SK-N-SH (cell line): Measurements from ENCODE around the gene OBP2A. TPM values are rescaled to one million over a fixed set of nuclear protein-coding genes. Genes with fewer than 3 reads are reported as not detected.

Experiments
- CTCF ChIA-PET: fragments of 300-600, 350-600 bp; formaldehyde crosslinking; extraction: SDS; loops from one replicate; lab custom pipeline; 2021; lab: Yijun Ruan, JAX
- POLR2A ChIA-PET: fragments of 350-600 bp; sonication (Branson Sonifier 250); formaldehyde crosslinking; extraction: SDS; loops from one replicate; lab custom pipeline; 2020; ENCODE audit warnings: antibody characterized with exemption, inconsistent platforms; lab: Yijun Ruan, JAX
- DNase-seq: peaks from one replicate; pipeline ENCODE4 v3.0.0; 2012
- H2AFZ ChIP-seq: fragments of 200-600 bp; sonication (generic); 2 replicates; pipeline ENCODE4 v1.8.1; 2016; ENCODE audit warnings: antibody characterized with exemption, mild to moderate bottlenecking, low read depth
- H3F3A ChIP-seq: fragments of 200-600 bp; sonication (generic); replicated peaks from 2 replicates; pipeline ENCODE3; 2016; ENCODE audit warnings: antibody characterized with exemption, mild to moderate bottlenecking; ENCODE audit not compliant: insufficient read depth
- H3K27ac ChIP-seq, 2 experiments: fragments of 200-500 bp in 1 of 2; fragments of 200-600 bp in 1 of 2; sonication (Bioruptor generic) in 1 of 2; sonication (generic), shearing (Covaris generic) in 1 of 2; 2 replicates each; pipeline versions ENCODE4 v1.5.1 to v1.6.1; 2014 to 2016; ENCODE audit warnings: low read depth in 2 of 2, inconsistent platforms in 1 of 2, low read length in 1 of 2, mild to moderate bottlenecking in 1 of 2, mixed read lengths in 1 of 2
- H3K27me3 ChIP-seq: fragments of 200-600 bp; sonication (generic), shearing (Covaris generic); 2 replicates; pipeline ENCODE4 v1.6.1; 2016; ENCODE audit warnings: mixed run types; ENCODE audit not compliant: insufficient read depth
- H3K36me3 ChIP-seq, 2 experiments: fragments of 200-500 bp in 1 of 2; fragments of 200-600 bp in 1 of 2; sonication (Bioruptor generic) in 1 of 2; sonication (generic) in 1 of 2; replicated peaks in 1 of 2; 2 replicates each; pipeline versions ENCODE3 to v1.5.1; 2014 to 2016; ENCODE audit warnings: low read length in 1 of 2, mild to moderate bottlenecking in 1 of 2; ENCODE audit not compliant: insufficient read depth in 2 of 2, control insufficient read depth in 1 of 2
- H3K4me1 ChIP-seq, 2 experiments: fragments of 200-500 bp in 1 of 2; fragments of 200-600 bp in 1 of 2; sonication (Bioruptor generic) in 1 of 2; sonication (generic), shearing (Covaris generic) in 1 of 2; 2 replicates each; pipeline versions ENCODE4 v1.5.1 to v1.6.1; 2014 to 2016; ENCODE audit warnings: low read depth in 1 of 2, low read length in 1 of 2, mixed run types in 1 of 2; ENCODE audit not compliant: insufficient read depth in 2 of 2, control insufficient read depth in 1 of 2
- H3K4me2 ChIP-seq: fragments of 200-600 bp; sonication (generic), shearing (Covaris generic); 2 replicates; pipeline ENCODE4 v1.6.1; 2017; ENCODE audit warnings: mixed run types
- H3K4me3 ChIP-seq, 2 experiments: fragments of 200-500 bp in 1 of 2; fragments of 200-600 bp in 1 of 2; sonication (Bioruptor generic) in 1 of 2; sonication (generic), shearing (Covaris generic) in 1 of 2; 2 replicates each; pipeline versions ENCODE4 v1.5.1 to v1.8.1; 2014 to 2016; ENCODE audit warnings: low read depth in 2 of 2, inconsistent platforms in 1 of 2, low read length in 1 of 2, mild to moderate bottlenecking in 1 of 2, mixed read lengths in 1 of 2, moderate library complexity in 1 of 2
- H3K79me2 ChIP-seq: fragments of 200-600 bp; sonication (generic); 2 replicates; pipeline ENCODE4 v1.8.1; 2017; ENCODE audit warnings: mild to moderate bottlenecking; ENCODE audit not compliant: insufficient read depth
- H3K9ac ChIP-seq: fragments of 200-600 bp; sonication (generic); 2 replicates; pipeline ENCODE4 v1.6.1; 2017; ENCODE audit warnings: mixed run types
- H3K9me2 ChIP-seq: fragments of 200-600 bp; sonication (generic); 2 replicates; pipeline ENCODE4 v1.6.1; 2017; ENCODE audit warnings: mixed run types
- H3K9me3 ChIP-seq: fragments of 200-600 bp; sonication (generic); 2 replicates; pipeline ENCODE4 v1.6.1; 2017; ENCODE audit warnings: mixed run types, mild to moderate bottlenecking, moderate library complexity
- H4K20me1 ChIP-seq: fragments of 200-600 bp; sonication (generic); 2 replicates; pipeline ENCODE4 v1.6.1; 2017; ENCODE audit warnings: mild to moderate bottlenecking, mixed run types; ENCODE audit not compliant: insufficient read depth
- FOXM1 ChIP-seq: IDR thresholded peaks from 2 replicates; pipeline ENCODE4 v1.4.0; 2012; ENCODE audit warnings: low read depth, mild to moderate bottlenecking
- GATA2 ChIP-seq: sonication (generic); formaldehyde crosslinking; IDR thresholded peaks from 2 replicates; pipeline ENCODE4 v1.5.0; 2020; ENCODE audit warnings: mild to moderate bottlenecking, missing genetic modification reagents
- MEF2A ChIP-seq: IDR thresholded peaks from 2 replicates; pipeline ENCODE4 v1.4.0; 2012; ENCODE audit warnings: low read depth, borderline replicate concordance
- NRF1 ChIP-seq: IDR thresholded peaks from 2 replicates; pipeline ENCODE4 v1.6.1; 2012; ENCODE audit warnings: low read depth, mild to moderate bottlenecking, low read length
- POLR2AphosphoS5 ChIP-seq: IDR thresholded peaks from 2 replicates; pipeline ENCODE4 v1.6.1; 2012; ENCODE audit warnings: low read depth, low read length
- RAD21 ChIP-seq: IDR thresholded peaks from 2 replicates; pipeline ENCODE4 v1.6.1; 2012; ENCODE audit warnings: mild to moderate bottlenecking, low read length
- RCOR1 ChIP-seq: fragments of 150-350 bp; IDR thresholded peaks from 2 replicates; pipeline ENCODE4 v1.6.1; 2017; ENCODE audit warnings: antibody characterized with exemption, low read length
- RXRA ChIP-seq: IDR thresholded peaks from 2 replicates; pipeline ENCODE4 v1.4.0; 2012; ENCODE audit warnings: low read depth, mild to moderate bottlenecking, borderline replicate concordance
- ZBTB33 ChIP-seq: IDR thresholded peaks from 2 replicates; pipeline ENCODE4 v1.4.0; 2012; ENCODE audit warnings: low read depth, borderline replicate concordance
- WGBS: methylation state at CpG from one replicate; pipeline ENCODE4 v1.1.6; 2017; ENCODE audit warnings: low lambda C conversion rate; 5-methylcytosine and 5-hydroxymethylcytosine counted together
- polyA plus RNA-seq, 3 experiments: library from polyadenylated mRNA; depleted of rRNA; stranded (reverse); fragments of >200 nt; gene quantifications; 2 replicates each; pipeline ENCODE4 v1.2.3, GENCODE V29; 2012
- TF ChIP-seq, protein P1 (sequence below): fragments of 200-600 bp; sonication (generic); IDR thresholded peaks from 2 replicates; pipeline ENCODE4 v1.6.1; 2017; ENCODE audit warnings: antibody characterized with exemption, mild to moderate bottlenecking, moderate library complexity
- TF ChIP-seq, protein P2 (sequence below): fragments of 150-350 bp; IDR thresholded peaks from 2 replicates; pipeline ENCODE4 v1.6.1; 2017; ENCODE audit warnings: antibody characterized with exemption, low read length, low read depth, borderline replicate concordance

OBP2A gene
- polyA plus RNA-seq, 1 of the 3 experiments (the other 2 are of a cell fraction) = not detected

- DNase-seq = no peak
- Histone ChIP-seq H3K4me1 (no peaks in the 10 kb centered on the region; a peak in 1 of 4 replicates), H4K20me1 (no peaks in the 10 kb centered on the region), H3K4me3 (no peak overlapping the region), H3K27ac (no peak overlapping the region), H3K36me3 (no peaks in the 10 kb centered on the region), H3K9me2 (no peaks in the 10 kb centered on the region)
- TF ChIP-seq ZBTB33 (no peak), FOXM1 (no peak)
- TF ChIP-seq, all 33 proteins: peak for 0
- Histone ChIP-seq H3F3A (no peaks in the 10 kb centered on the region), H3K79me2 (no peaks in the 10 kb centered on the region), H2AFZ (no peak overlapping the region), H3K9ac (no peak overlapping the region), H3K9me3 (no peaks in the 10 kb centered on the region), H3K27me3 (no peaks in the 10 kb centered on the region), H3K4me2 (no peak overlapping the region)
- ChIA-PET POLR2A (no interaction called here), CTCF (interaction anchor here (1.0 kb wide), 1 partner anchor 77 kb away, joined by 5 read pairs; no protein-coding TSS in a partner anchor)
- WGBS = 44% methylated on average over 18 of the region's 18 CpGs
These were observed 35.9 kb downstream of the OBP2A start for GRCh38 chr9:135581636-135582426.

DNA sequence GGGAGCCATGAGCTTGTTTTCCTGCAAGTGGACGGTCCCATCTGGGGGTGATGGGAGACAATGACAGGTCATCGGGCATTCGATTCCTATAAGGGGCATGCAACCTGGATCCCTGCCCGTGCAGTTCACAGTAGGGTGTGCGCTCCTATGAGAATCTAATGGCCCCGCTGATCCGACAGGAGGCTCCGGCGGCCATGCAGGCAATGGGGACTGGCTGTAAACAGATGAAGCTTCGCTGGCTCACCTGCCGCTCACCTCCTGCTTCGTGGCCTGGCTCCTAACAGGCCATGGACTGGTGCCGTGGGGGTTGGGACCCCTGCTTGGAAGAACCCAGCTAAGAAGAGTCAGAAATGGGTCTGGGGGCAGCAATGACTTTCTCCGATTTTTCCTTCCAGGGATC is 36.6 kb downstream of the OBP2A start:
- H2AFZ ChIP-seq = no peak overlapping the region
- no peak for DNase-seq
- H3K4me2 ChIP-seq = no peak overlapping the region
- no peak overlapping the region for H3K27ac ChIP-seq
- no peak overlapping the region for H3K4me3 ChIP-seq
- POLR2A ChIA-PET = no interaction called here
- no peaks in the 10 kb centered on the region for H4K20me1 ChIP-seq
- H3K9me3 ChIP-seq = no peaks in the 10 kb centered on the region
- no peak overlapping the region for H3K9ac ChIP-seq
- no peak for TF ChIP-seq FOXM1
- TF ChIP-seq, protein P1, sequence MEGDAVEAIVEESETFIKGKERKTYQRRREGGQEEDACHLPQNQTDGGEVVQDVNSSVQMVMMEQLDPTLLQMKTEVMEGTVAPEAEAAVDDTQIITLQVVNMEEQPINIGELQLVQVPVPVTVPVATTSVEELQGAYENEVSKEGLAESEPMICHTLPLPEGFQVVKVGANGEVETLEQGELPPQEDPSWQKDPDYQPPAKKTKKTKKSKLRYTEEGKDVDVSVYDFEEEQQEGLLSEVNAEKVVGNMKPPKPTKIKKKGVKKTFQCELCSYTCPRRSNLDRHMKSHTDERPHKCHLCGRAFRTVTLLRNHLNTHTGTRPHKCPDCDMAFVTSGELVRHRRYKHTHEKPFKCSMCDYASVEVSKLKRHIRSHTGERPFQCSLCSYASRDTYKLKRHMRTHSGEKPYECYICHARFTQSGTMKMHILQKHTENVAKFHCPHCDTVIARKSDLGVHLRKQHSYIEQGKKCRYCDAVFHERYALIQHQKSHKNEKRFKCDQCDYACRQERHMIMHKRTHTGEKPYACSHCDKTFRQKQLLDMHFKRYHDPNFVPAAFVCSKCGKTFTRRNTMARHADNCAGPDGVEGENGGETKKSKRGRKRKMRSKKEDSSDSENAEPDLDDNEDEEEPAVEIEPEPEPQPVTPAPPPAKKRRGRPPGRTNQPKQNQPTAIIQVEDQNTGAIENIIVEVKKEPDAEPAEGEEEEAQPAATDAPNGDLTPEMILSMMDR = no peak
- no peak for TF ChIP-seq MEF2A
- TF ChIP-seq POLR2AphosphoS5 = no peak
- TF ChIP-seq ZBTB33 = no peak
- no peak for TF ChIP-seq RCOR1
- no peak for TF ChIP-seq NRF1
- TF ChIP-seq, protein P2, sequence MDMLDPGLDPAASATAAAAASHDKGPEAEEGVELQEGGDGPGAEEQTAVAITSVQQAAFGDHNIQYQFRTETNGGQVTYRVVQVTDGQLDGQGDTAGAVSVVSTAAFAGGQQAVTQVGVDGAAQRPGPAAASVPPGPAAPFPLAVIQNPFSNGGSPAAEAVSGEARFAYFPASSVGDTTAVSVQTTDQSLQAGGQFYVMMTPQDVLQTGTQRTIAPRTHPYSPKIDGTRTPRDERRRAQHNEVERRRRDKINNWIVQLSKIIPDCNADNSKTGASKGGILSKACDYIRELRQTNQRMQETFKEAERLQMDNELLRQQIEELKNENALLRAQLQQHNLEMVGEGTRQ = no peak
- TF ChIP-seq RXRA = no peak
- TF ChIP-seq GATA2 (CRISPR knock-in tag) = no peak
- TF ChIP-seq RAD21 = no peak
- CTCF ChIA-PET = interaction anchor here (1.0 kb wide), 1 partner anchor 78 kb away, joined by 5 read pairs; no protein-coding TSS in a partner anchor
- no peaks in the 10 kb centered on the region for H3F3A ChIP-seq
- no peaks in the 10 kb centered on the region for H3K9me2 ChIP-seq
- 70% methylated on average over 10 of the region's 14 CpGs for WGBS
- H3K4me1 ChIP-seq = no peaks in the 10 kb centered on the region; a peak in 1 of 4 replicates
- no peaks in the 10 kb centered on the region for H3K27me3 ChIP-seq
- no peaks in the 10 kb centered on the region for H3K79me2 ChIP-seq
- no peaks in the 10 kb centered on the region for H3K36me3 ChIP-seq
